ENCODE results near the gene HORMAD2.

GRCh38 chr22:30223303-30223702 lies 143.0 kb downstream of the HORMAD2 start:
- TF ChIP-seq SP1 (IDR thresholded peaks at IDR 0.05) (no peak), FOXA1 (IDR thresholded peaks at IDR 0.05) (no peak), BHLHE40 (IDR thresholded peaks at IDR 0.05; ENCODE audit: borderline replicate concordance) (no peak), ELF4 (IDR thresholded peaks at IDR 0.05) (no peak), ARNT (IDR thresholded peaks at IDR 0.05) (no peak), ZNF384 (IDR thresholded peaks at IDR 0.05) (no peak), SUZ12 (IDR thresholded peaks at IDR 0.05) (no peak), CTBP1 (IDR thresholded peaks at IDR 0.05; ENCODE audit: borderline replicate concordance) (no peak), FOXM1 (IDR thresholded peaks at IDR 0.05; ENCODE audit: borderline replicate concordance) (no peak), L3MBTL2 (conservative IDR thresholded peaks at IDR 0.05) (no peak), LEF1 (IDR thresholded peaks at IDR 0.05; ENCODE audit: borderline replicate concordance) (no peak), PKNOX1 (IDR thresholded peaks at IDR 0.05) (no peak), NFRKB (IDR thresholded peaks at IDR 0.05) (no peak)
